Pancreas (tissue), 10 donors: Measurements from ENCODE around the gene A2ML1. TPM values are rescaled to one million over a fixed set of nuclear protein-coding genes. Genes with fewer than 3 reads are reported as not detected.

Experiments used
- ATAC-seq, 4 donors: fragments of 200-7000 bp; cut with Tn5 transposase; one replicate each; pipeline versions ENCODE4 v1.8.0 to v1.9.1; 2020; ENCODE audit warnings: mild to moderate bottlenecking in 4 of 4, moderate library complexity in 4 of 4
- DNase-seq, 6 donors: peaks; one replicate each; pipeline ENCODE4 v3.0.0-alpha.2; 2020
- FAIRE-seq: peaks from 2 replicates; lab custom pipeline; 2012; peaks lifted over from hg19 to GRCh38; lab: Jason Lieb, UNC
- H3K27ac ChIP-seq, 4 donors: fragments of 200-600 bp; sonication (generic); 1 replicate in 3 of 4; 2 replicates in 1 of 4; pipeline versions ENCODE4 v1.5.0 to v1.8.0; 2020
- H3K27me3 ChIP-seq, 4 donors: fragments of 200-600 bp; one replicate each; pipeline ENCODE4 v1.8.0; 2021
- H3K36me3 ChIP-seq, 3 donors: fragments of 200-600 bp; sonication (generic) in 1 of 3; one replicate each; pipeline versions ENCODE4 v1.5.0 to v1.8.0; 2020 to 2021
- H3K4me1 ChIP-seq, 3 donors: fragments of 200-600 bp; one replicate each; pipeline ENCODE4 v1.8.0; 2021
- H3K4me3 ChIP-seq, 4 donors: fragments of 200-600 bp; sonication (generic) in 2 of 4; one replicate each; pipeline versions ENCODE4 v1.5.0 to v1.8.0; 2020 to 2021
- H3K9me3 ChIP-seq, 4 donors: fragments of 200-600 bp; one replicate each; pipeline ENCODE4 v1.8.0; 2021
- CTCF ChIP-seq, 4 donors: fragments of 200-600 bp; sonication (generic) in 3 of 4; IDR thresholded peaks; one replicate each; pipeline versions ENCODE4 v1.5.0 to v1.8.0; 2021; ENCODE audit warnings: antibody characterized with exemption in 4 of 4
- WGBS, 2 donors: extraction: QIAGEN DNeasy Blood & Tissue Kit; methylation state at CpG; one replicate each; pipeline ENCODE4 v1.1.7; 2013; 5-methylcytosine and 5-hydroxymethylcytosine counted together
- intact Hi-C, 3 donors: fragments of 100-400 bp; cut with DNase I; formaldehyde crosslinking; loops; one replicate each; pipeline versions ENCODE4 v1.11.1 to v1.14.2; 2022
- polyA plus RNA-seq, 2 donors: library from polyadenylated mRNA; stranded (reverse); fragments of 200-250 nt; gene quantifications; one replicate each; pipeline ENCODE4 v1.2.3, GENCODE V29; 2013
- total RNA-seq, 6 donors: library from RNA; stranded (reverse); fragmentation: NEBNext Ultra II Directional in 4 of 6; extraction: Animal tissue kit (Norgen Biotek cat#: 25700) in 4 of 6; gene quantifications; one replicate each; pipeline versions ENCODE4 v1.2.1 to v1.2.4, GENCODE V29; 2021 to 2023
- donor health status: healthy with polysubstance abuse.
- donor health status: DM: no; HTN: no; CAD: no; lungs with moderate emphysema.
- donor health status: DM: no; HTN: no; CAD: no.
- donor health status: control.
- donor health status: control.
- donor health status: Bipolar disorder and iron deficiency.
- donor health status: DM: yes; HTN: yes; CAD: no.
- donor health status: DM: no; HTN: no; CAD: no.
- donor health status: DM: no; HTN: no; CAD: no.
- donor health status: DM: yes; HTN: yes; CAD: no.

Gene A2ML1
- total and polyA plus RNA-seq, 8 donors, result 0.05 to 0.08 TPM; not detected in 6

- FAIRE-seq (peak; percentile 37), ATAC-seq (peak; percentile 67 to 97 (median 90)), DNase-seq (peak in 5 of 6 donors; percentile 13 to 66 (median 30))
- no peak overlapping the region for H3K27ac ChIP-seq
- no peaks in the 10 kb centered on the region for H3K9me3 ChIP-seq
- H3K4me3 ChIP-seq, result peak overlapping the region in 3 of 4 donors; percentile 14 to 46 (median 22)
- intact Hi-C loops, result loop anchor here in 1 of 3 donors (10.0 kb wide), 1 partner anchor 206 kb away; no protein-coding TSS in a partner anchor
- H3K36me3 ChIP-seq, result no peaks in the 10 kb centered on the region
- 29% methylated on average over 14 of the region's 14 CpGs for WGBS, 2 donors
- H3K27me3 ChIP-seq, result no peaks in the 10 kb centered on the region
- peak; percentile 66 to 84 (median 76) for TF ChIP-seq CTCF (IDR thresholded peaks at IDR 0.05)
- H3K4me1 ChIP-seq, result peaks cover 0 to 3% (median 0%) of the 10 kb centered on the region in 3 donors
Measured at GRCh38 chr12:8890313-8891085, 68.1 kb downstream of the A2ML1 start.

DNA sequence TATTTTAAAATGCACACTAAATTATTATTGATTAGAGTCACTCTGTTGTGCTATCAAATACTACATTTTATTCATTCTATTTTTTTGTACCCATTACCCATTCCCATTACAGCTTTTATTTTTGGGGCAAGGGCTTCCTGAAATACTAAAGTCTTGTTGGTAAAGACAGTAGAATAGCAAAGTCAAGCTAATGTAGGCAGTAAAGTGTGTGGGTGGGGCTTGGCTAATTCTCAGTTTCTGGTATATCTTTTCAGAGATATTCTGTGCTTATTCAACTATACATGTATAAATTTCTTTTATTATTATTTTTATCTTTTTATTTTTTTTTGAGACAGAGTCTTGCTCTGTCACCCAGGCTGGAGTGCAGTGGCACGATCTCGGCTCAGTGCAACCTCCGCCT lies 69.6 kb downstream of the A2ML1 start:
- ATAC-seq (no peak), DNase-seq (no peak), FAIRE-seq (no peak)
- WGBS, 2 donors, result 98% methylated on average over 3 of the region's 3 CpGs
- no peaks in the 10 kb centered on the region for H3K27me3 ChIP-seq
- H3K4me3 ChIP-seq, result no peak overlapping the region
- peaks cover 0 to 3% (median 0%) of the 10 kb centered on the region in 3 donors for H3K4me1 ChIP-seq
- no peaks in the 10 kb centered on the region for H3K9me3 ChIP-seq
- intact Hi-C loops, result loop anchor here in 1 of 3 donors (10.0 kb wide), 1 partner anchor 207 kb away; no protein-coding TSS in a partner anchor
- H3K36me3 ChIP-seq, result no peaks in the 10 kb centered on the region
- TF ChIP-seq CTCF (IDR thresholded peaks at IDR 0.05), result no peak
- H3K27ac ChIP-seq, result no peak overlapping the region

GRCh38 chr12:8894378-8894777 lies 72.0 kb downstream of the A2ML1 start:
- no peak for TF ChIP-seq CTCF (IDR thresholded peaks at IDR 0.05)
- H3K27me3 ChIP-seq, result no peaks in the 10 kb centered on the region
- intact Hi-C loops, result loop anchor here in 1 of 3 donors (10.0 kb wide), 1 partner anchor 210 kb away; no protein-coding TSS in a partner anchor
- peaks cover 0 to 3% (median 0%) of the 10 kb centered on the region in 3 donors for H3K4me1 ChIP-seq
- H3K36me3 ChIP-seq, result no peaks in the 10 kb centered on the region
- no peak for FAIRE-seq
- no peak for DNase-seq
- no peak for ATAC-seq
- no peak overlapping the region for H3K27ac ChIP-seq
- no peaks in the 10 kb centered on the region for H3K9me3 ChIP-seq
- H3K4me3 ChIP-seq, result no peak overlapping the region

GRCh38 chr12:8894986-8895385 lies 72.6 kb downstream of the A2ML1 start:
- Histone ChIP-seq H3K4me3 (no peak overlapping the region), H3K9me3 (no peaks in the 10 kb centered on the region), H3K27ac (no peak overlapping the region), H3K27me3 (no peaks in the 10 kb centered on the region), H3K36me3 (no peaks in the 10 kb centered on the region), H3K4me1 (peaks cover 0 to 3% (median 0%) of the 10 kb centered on the region in 3 donors)
- ATAC-seq (no peak), FAIRE-seq (no peak), DNase-seq (no peak)
- intact Hi-C loops, result loop anchor here in 1 of 3 donors (10.0 kb wide), 1 partner anchor 210 kb away; no protein-coding TSS in a partner anchor
- 36 to 47% methylated on average over 1 of the region's 1 CpG for whole genome bisulfite sequencing, 2 donors
- no peak for TF ChIP-seq CTCF (IDR thresholded peaks at IDR 0.05)

- H3K27ac ChIP-seq, result no peak overlapping the region
- H3K27me3 ChIP-seq, result no peaks in the 10 kb centered on the region
- WGBS, 2 donors, result 80 to 90% methylated on average over 7 of the region's 7 CpGs
- DNase-seq (no peak), FAIRE-seq (no peak), ATAC-seq (no peak)
- no peak for TF ChIP-seq CTCF (IDR thresholded peaks at IDR 0.05)
- no peaks in the 10 kb centered on the region for H3K36me3 ChIP-seq
- no peak overlapping the region for H3K4me3 ChIP-seq
- H3K4me1 ChIP-seq, result no peaks in the 10 kb centered on the region
- intact Hi-C loops, result loop anchor here in 1 of 3 donors (10.0 kb wide), 1 partner anchor 212 kb away; no protein-coding TSS in a partner anchor
- no peaks in the 10 kb centered on the region for H3K9me3 ChIP-seq
Measured at GRCh38 chr12:8897081-8897480, 74.7 kb downstream of the A2ML1 start.
